GM12874 (cell line): Measurements from ENCODE around the gene LPIN3.

Experiments used
- CTCF ChIP-seq: IDR thresholded peaks from 2 replicates; pipeline ENCODE4 v1.5.1; 2011; ENCODE audit warnings: low read depth, mild to moderate bottlenecking, control low read depth, low read length, moderate library complexity; ENCODE audit not compliant: insufficient read depth

The LPIN3 gene

GRCh38 chr20:41340327-41341055 lies at the start of gene LPIN3:
LPIN3 (plus strand) TSS chr20:41340821; CDS start chr20:41345804, 4,983 bp downstream.
- no peak for TF ChIP-seq CTCF

- no peak for TF ChIP-seq CTCF
These were observed 47.2 kb upstream of the LPIN3 start for GRCh38 chr20:41293269-41294037.

GRCh38 chr20:41299899-41300298 lies 40.7 kb upstream of the LPIN3 start:
- TF ChIP-seq CTCF, result no peak

- no peak for TF ChIP-seq CTCF
These were observed 40.2 kb upstream of the LPIN3 start for GRCh38 chr20:41300383-41300782.

GRCh38 chr20:41300886-41301285 lies 39.7 kb upstream of the LPIN3 start:
- TF ChIP-seq CTCF, result no peak

GRCh38 chr20:41304002-41304401 lies 36.6 kb upstream of the LPIN3 start:
- TF ChIP-seq CTCF, result no peak

- TF ChIP-seq CTCF, result no peak
These were observed 36.1 kb upstream of the LPIN3 start for GRCh38 chr20:41304424-41305079.
